T-helper 17 cell (primary cell): ENCODE results near the gene MTX2. TPM values are rescaled to one million over a fixed set of nuclear protein-coding genes. Genes with fewer than 3 reads are reported as not detected.
"Not testable (repeated sequence)": the region's sequence is repeated elsewhere in the genome, so short reads cannot be mapped to it uniquely, and the experiment has no call there.

ENCODE experiments used
- ATAC-seq: fragments of 150-1000 bp; cut with Tn5 transposase; 2 replicates; pipeline ENCODE4 v1.10.0; 2021; ENCODE audit warnings: mild to moderate bottlenecking, moderate library complexity
- DNase-seq, 3 donors: peaks; one replicate each; pipeline versions ENCODE4 v3.0.0 to v3.0.0-alpha.2; 2020 to 2021
- H3K9me3 ChIP-seq: one replicate; pipeline ENCODE4 v1.7.0; 2013; ENCODE audit warnings: low read length, mild to moderate bottlenecking; ENCODE audit not compliant: control insufficient read depth, poor library complexity, severe bottlenecking
- H3K27ac Mint-ChIP-seq: one replicate; pipeline ENCODE4 v1.8.0; 2022; ENCODE audit warnings: mild to moderate bottlenecking, moderate library complexity, mixed read lengths
- H3K27me3 Mint-ChIP-seq: one replicate; pipeline ENCODE4 v1.8.0; 2022; ENCODE audit warnings: mixed read lengths
- H3K36me3 Mint-ChIP-seq: one replicate; pipeline ENCODE4 v1.8.0; 2022; ENCODE audit warnings: low read depth, mixed read lengths
- H3K4me1 Mint-ChIP-seq: one replicate; pipeline ENCODE4 v1.8.0; 2022; ENCODE audit warnings: mild to moderate bottlenecking, mixed read lengths
- H3K4me3 Mint-ChIP-seq: one replicate; pipeline ENCODE4 v1.8.0; 2022; ENCODE audit warnings: mild to moderate bottlenecking, moderate library complexity, mixed read lengths
- total RNA-seq, 4 donors: library from RNA in 2 of 4; stranded (reverse) in 2 of 4; gene quantifications; one replicate each; pipeline ENCODE4 v1.2.3 and lab custom pipeline; 2022 to 2026

Gene MTX2
- total RNA-seq, 2 donors from 2014 or later = 6.1 to 7.5 TPM

- H3K36me3 Mint-ChIP-seq = no peaks in the 10 kb centered on the region
- no peak for DNase-seq
- H3K27ac Mint-ChIP-seq = no peak overlapping the region
- no peaks in the 10 kb centered on the region for H3K4me1 Mint-ChIP-seq
- H3K27me3 Mint-ChIP-seq = no peaks in the 10 kb centered on the region
- peaks cover 3% of the 10 kb centered on the region for H3K9me3 ChIP-seq
- no peak for ATAC-seq
- H3K4me3 Mint-ChIP-seq = no peak overlapping the region
Observed at GRCh38 chr2:176364273-176364977, 95.2 kb downstream of the MTX2 start.

GRCh38 chr2:176368349-176368748 lies 99.1 kb downstream of the MTX2 start:
- no peaks in the 10 kb centered on the region for H3K27me3 Mint-ChIP-seq
- no peak for DNase-seq
- H3K9me3 ChIP-seq = peaks cover 3% of the 10 kb centered on the region
- H3K27ac Mint-ChIP-seq = no peak overlapping the region
- no peak overlapping the region for H3K4me3 Mint-ChIP-seq
- H3K4me1 Mint-ChIP-seq = no peaks in the 10 kb centered on the region
- ATAC-seq = no peak
- no peaks in the 10 kb centered on the region for H3K36me3 Mint-ChIP-seq

GRCh38 chr2:176370467-176371171 lies 101.4 kb downstream of the MTX2 start:
- Mint-ChIP-seq H3K4me3 (no peak overlapping the region), H3K27ac (no peak overlapping the region), H3K27me3 (no peaks in the 10 kb centered on the region), H3K36me3 (no peaks in the 10 kb centered on the region), H3K4me1 (no peaks in the 10 kb centered on the region)
- H3K9me3 ChIP-seq = peaks cover 3% of the 10 kb centered on the region
- no peak for DNase-seq
- ATAC-seq = no peak

GRCh38 chr2:176373155-176373554 lies 103.9 kb downstream of the MTX2 start:
- not testable (repeated sequence) for H3K9me3 ChIP-seq, H3K4me1 Mint-ChIP-seq, H3K4me3 Mint-ChIP-seq, ATAC-seq, H3K27ac Mint-ChIP-seq, H3K27me3 Mint-ChIP-seq, DNase-seq, H3K36me3 Mint-ChIP-seq

GRCh38 chr2:176378323-176378722 lies 109.1 kb downstream of the MTX2 start:
- DNase-seq = no peak

GRCh38 chr2:176380341-176380740 lies 111.1 kb downstream of the MTX2 start:
- no peak for DNase-seq
- no peaks in the 10 kb centered on the region for H3K9me3 ChIP-seq
- H3K4me3 Mint-ChIP-seq = no peak overlapping the region
- H3K27me3 Mint-ChIP-seq = peaks cover 15% of the 10 kb centered on the region
- no peaks in the 10 kb centered on the region for H3K36me3 Mint-ChIP-seq
- no peak overlapping the region for H3K27ac Mint-ChIP-seq
- H3K4me1 Mint-ChIP-seq = no peaks in the 10 kb centered on the region
- ATAC-seq = no peak

More at GRCh38 chr2:176378323-176378722, 109.1 kb downstream of the MTX2 start:
- no peak overlapping the region for H3K4me3 Mint-ChIP-seq
- no peak for ATAC-seq
- no peak overlapping the region for H3K27ac Mint-ChIP-seq
- H3K27me3 Mint-ChIP-seq = peaks cover 4% of the 10 kb centered on the region
- H3K36me3 Mint-ChIP-seq = no peaks in the 10 kb centered on the region
- H3K4me1 Mint-ChIP-seq = no peaks in the 10 kb centered on the region
- H3K9me3 ChIP-seq = no peaks in the 10 kb centered on the region

GRCh38 chr2:176383100-176383499 lies 113.9 kb downstream of the MTX2 start:
- Mint-ChIP-seq H3K27ac (no peak overlapping the region), H3K4me1 (no peaks in the 10 kb centered on the region), H3K27me3 (peaks cover 38% of the 10 kb centered on the region), H3K4me3 (no peak overlapping the region), H3K36me3 (no peaks in the 10 kb centered on the region)
- ATAC-seq = no peak
- no peaks in the 10 kb centered on the region for H3K9me3 ChIP-seq
- no peak for DNase-seq

- peaks cover 39% of the 10 kb centered on the region for H3K27me3 Mint-ChIP-seq
- H3K36me3 Mint-ChIP-seq = no peaks in the 10 kb centered on the region
- H3K27ac Mint-ChIP-seq = no peak overlapping the region
- H3K4me3 Mint-ChIP-seq = no peak overlapping the region
- ATAC-seq (no peak), DNase-seq (no peak)
- H3K4me1 Mint-ChIP-seq = no peaks in the 10 kb centered on the region
- H3K9me3 ChIP-seq = no peaks in the 10 kb centered on the region
Observed at GRCh38 chr2:176383836-176384442, 114.7 kb downstream of the MTX2 start.

- H3K9me3 ChIP-seq = no peaks in the 10 kb centered on the region
- Mint-ChIP-seq H3K27me3 (peaks cover 45% of the 10 kb centered on the region), H3K4me1 (no peaks in the 10 kb centered on the region), H3K4me3 (no peak overlapping the region), H3K36me3 (no peaks in the 10 kb centered on the region), H3K27ac (no peak overlapping the region)
- ATAC-seq = no peak
- DNase-seq = no peak
Observed at GRCh38 chr2:176385219-176385759, 116.0 kb downstream of the MTX2 start.

- Mint-ChIP-seq H3K4me3 (no peak overlapping the region), H3K27me3 (peaks cover 51% of the 10 kb centered on the region), H3K4me1 (no peaks in the 10 kb centered on the region), H3K36me3 (no peaks in the 10 kb centered on the region), H3K27ac (no peak overlapping the region)
- ATAC-seq (no peak), DNase-seq (no peak)
- no peaks in the 10 kb centered on the region for H3K9me3 ChIP-seq
Observed at GRCh38 chr2:176385838-176386237, 116.6 kb downstream of the MTX2 start.

Other genes starting within 250 kb of the MTX2 start
- not detected for gene EVX2, start 185.5 kb upstream of the MTX2 start, total RNA-seq
- not detected for gene HOXD13, start 176.7 kb upstream of the MTX2 start, total RNA-seq
- gene HOXD12, start 169.6 kb upstream of the MTX2 start, total RNA-seq = not detected
- gene HOXD11, start 162.2 kb upstream of the MTX2 start, total RNA-seq = not detected
- not detected for gene HOXD10, start 152.7 kb upstream of the MTX2 start, total RNA-seq
- gene HOXD9, start 146.7 kb upstream of the MTX2 start, total RNA-seq = not detected
- gene HOXD8, start 139.7 kb upstream of the MTX2 start, total RNA-seq = not detected
- not detected for gene HOXD4, start 117.9 kb upstream of the MTX2 start, total RNA-seq
- not detected for gene HOXD3, start 112.1 kb upstream of the MTX2 start, total RNA-seq
- not detected for gene HOXD1, start 80.8 kb upstream of the MTX2 start, total RNA-seq